Measurements from ENCODE around the gene LSAMP.

Gene LSAMP

GRCh38 chr3:115790759-115791158 is 654.5 kb downstream of the LSAMP start:
- Histone ChIP-seq H3K4me1 (ENCODE audit: control insufficient read depth in 1 of 2, insufficient read depth in 1 of 2, low read depth in 1 of 2, low read length in 1 of 2) (no peaks in the 10 kb centered on the region), H3K9me3 (no peaks in the 10 kb centered on the region), H3K27ac (no peak overlapping the region), H3K4me3 (ENCODE audit: low read depth in 1 of 2, low read length in 1 of 2) (no peak overlapping the region), H3K36me3 (no peaks in the 10 kb centered on the region), H3K27me3 (peaks cover 31% of the 10 kb centered on the region)
- TF ChIP-seq, protein P1, sequence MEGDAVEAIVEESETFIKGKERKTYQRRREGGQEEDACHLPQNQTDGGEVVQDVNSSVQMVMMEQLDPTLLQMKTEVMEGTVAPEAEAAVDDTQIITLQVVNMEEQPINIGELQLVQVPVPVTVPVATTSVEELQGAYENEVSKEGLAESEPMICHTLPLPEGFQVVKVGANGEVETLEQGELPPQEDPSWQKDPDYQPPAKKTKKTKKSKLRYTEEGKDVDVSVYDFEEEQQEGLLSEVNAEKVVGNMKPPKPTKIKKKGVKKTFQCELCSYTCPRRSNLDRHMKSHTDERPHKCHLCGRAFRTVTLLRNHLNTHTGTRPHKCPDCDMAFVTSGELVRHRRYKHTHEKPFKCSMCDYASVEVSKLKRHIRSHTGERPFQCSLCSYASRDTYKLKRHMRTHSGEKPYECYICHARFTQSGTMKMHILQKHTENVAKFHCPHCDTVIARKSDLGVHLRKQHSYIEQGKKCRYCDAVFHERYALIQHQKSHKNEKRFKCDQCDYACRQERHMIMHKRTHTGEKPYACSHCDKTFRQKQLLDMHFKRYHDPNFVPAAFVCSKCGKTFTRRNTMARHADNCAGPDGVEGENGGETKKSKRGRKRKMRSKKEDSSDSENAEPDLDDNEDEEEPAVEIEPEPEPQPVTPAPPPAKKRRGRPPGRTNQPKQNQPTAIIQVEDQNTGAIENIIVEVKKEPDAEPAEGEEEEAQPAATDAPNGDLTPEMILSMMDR (IDR thresholded peaks at IDR 0.05) = no peak

DNA sequence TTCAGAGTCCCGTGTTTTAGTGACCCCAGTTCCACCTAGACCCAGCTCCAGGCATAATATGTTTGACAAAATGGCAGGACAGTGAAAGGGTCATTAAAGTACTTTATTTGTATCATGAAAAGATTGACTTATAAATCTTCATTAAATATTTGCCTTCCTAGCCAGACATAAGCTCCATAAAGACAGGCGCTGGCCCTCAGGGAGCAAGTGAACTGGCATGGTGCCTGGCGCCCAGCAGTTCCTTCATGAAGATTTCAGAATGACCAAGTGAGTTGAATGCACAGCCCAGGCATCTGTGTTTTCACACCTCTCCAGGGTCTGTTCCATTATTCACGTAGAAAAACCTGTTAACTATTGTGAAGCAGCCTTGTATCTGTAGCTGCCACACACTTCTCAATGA is 655.8 kb downstream of the LSAMP start:
- H3K36me3 ChIP-seq = no peaks in the 10 kb centered on the region
- H3K4me1 ChIP-seq (ENCODE audit: control insufficient read depth in 1 of 2, insufficient read depth in 1 of 2, low read depth in 1 of 2, low read length in 1 of 2) = peaks cover 4 to 5% of the 10 kb centered on the region in 2 experiments
- TF ChIP-seq, protein P1 (IDR thresholded peaks at IDR 0.05) = no peak
- no peak overlapping the region for H3K27ac ChIP-seq
- H3K27me3 ChIP-seq = peaks cover 44% of the 10 kb centered on the region
- no peaks in the 10 kb centered on the region for H3K9me3 ChIP-seq
- no peak overlapping the region for H3K4me3 ChIP-seq (ENCODE audit: low read depth in 1 of 2, low read length in 1 of 2)

DNA sequence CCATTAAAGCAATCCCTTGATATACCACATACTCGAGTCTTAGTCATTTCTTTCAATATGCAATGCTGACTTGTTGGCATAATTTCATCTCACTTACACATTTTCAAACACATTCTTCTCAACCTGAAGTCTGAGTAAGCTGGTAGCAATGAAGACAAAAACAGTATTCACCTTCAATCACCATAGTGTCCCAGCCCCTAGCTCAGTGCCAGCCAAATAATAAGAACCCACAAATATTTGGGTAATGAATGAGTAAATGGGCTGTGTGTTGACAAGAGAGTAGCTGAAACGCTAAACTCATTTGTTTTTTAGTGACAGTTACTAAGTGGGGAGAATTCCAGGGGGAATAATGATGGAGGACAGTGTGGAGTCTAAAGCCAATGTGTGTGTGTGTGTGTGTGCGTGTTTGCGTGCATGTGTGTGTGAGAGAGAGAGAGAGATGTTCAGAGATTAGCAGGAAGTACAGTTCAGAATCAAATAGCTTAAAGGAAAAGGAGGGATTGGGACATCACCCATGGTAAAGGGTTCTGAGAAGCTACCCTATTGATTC is 656.3 kb downstream of the LSAMP start:
- H3K4me1 ChIP-seq (ENCODE audit: control insufficient read depth in 1 of 2, insufficient read depth in 1 of 2, low read depth in 1 of 2, low read length in 1 of 2) = peaks cover 4 to 10% of the 10 kb centered on the region in 2 experiments
- no peaks in the 10 kb centered on the region for H3K9me3 ChIP-seq
- H3K36me3 ChIP-seq = no peaks in the 10 kb centered on the region
- TF ChIP-seq, protein P1 (IDR thresholded peaks at IDR 0.05) = no peak
- peaks cover 49% of the 10 kb centered on the region for H3K27me3 ChIP-seq
- H3K27ac ChIP-seq = no peak overlapping the region
- H3K4me3 ChIP-seq (ENCODE audit: low read depth in 1 of 2, low read length in 1 of 2) = no peak overlapping the region

- Histone ChIP-seq H3K4me1 (ENCODE audit: control insufficient read depth in 1 of 2, insufficient read depth in 1 of 2, low read depth in 1 of 2, low read length in 1 of 2) (peaks cover 4 to 14% of the 10 kb centered on the region in 2 experiments), H3K27ac (no peak overlapping the region), H3K36me3 (no peaks in the 10 kb centered on the region), H3K9me3 (no peaks in the 10 kb centered on the region), H3K4me3 (ENCODE audit: low read depth in 1 of 2, low read length in 1 of 2) (no peak overlapping the region), H3K27me3 (peaks cover 61% of the 10 kb centered on the region)
- TF ChIP-seq, protein P1 (IDR thresholded peaks at IDR 0.05) = no peak
Measured at GRCh38 chr3:115787818-115788217, 657.5 kb downstream of the LSAMP start.

GRCh38 chr3:115785782-115786181 is 659.5 kb downstream of the LSAMP start:
- H3K27ac ChIP-seq = no peak overlapping the region
- no peaks in the 10 kb centered on the region for H3K9me3 ChIP-seq
- no peaks in the 10 kb centered on the region for H3K36me3 ChIP-seq
- no peak overlapping the region for H3K4me3 ChIP-seq (ENCODE audit: low read depth in 1 of 2, low read length in 1 of 2)
- TF ChIP-seq, protein P1 (IDR thresholded peaks at IDR 0.05) = no peak
- peaks cover 4 to 14% of the 10 kb centered on the region in 2 experiments for H3K4me1 ChIP-seq (ENCODE audit: control insufficient read depth in 1 of 2, insufficient read depth in 1 of 2, low read depth in 1 of 2, low read length in 1 of 2)
- peaks cover 65% of the 10 kb centered on the region for H3K27me3 ChIP-seq
